HEK293 (cell line): ENCODE measurements around the gene EXOC7.

Experiments used
- CTCF ChIA-PET: fragments of 350-600 bp; formaldehyde crosslinking; extraction: SDS; loops from one replicate; lab custom pipeline; 2021; ENCODE audit warnings: antibody characterized with exemption; lab: Yijun Ruan, JAX
- POLR2A ChIA-PET: fragments of 300-600 bp; formaldehyde crosslinking; extraction: SDS; loops from one replicate; lab custom pipeline; 2020; ENCODE audit warnings: antibody characterized with exemption, inconsistent platforms; lab: Yijun Ruan, JAX
- H3K27ac ChIP-seq: fragments of 200-500 bp; sonication (Bioruptor generic); 2 replicates; pipeline ENCODE4 v1.5.1; 2014; ENCODE audit warnings: low read depth, low read length, control low read depth, inconsistent platforms; ENCODE audit errors: extremely low read depth
- H3K36me3 ChIP-seq, 2 experiments: fragments of 200-500 bp in 1 of 2; sonication (Bioruptor generic) in 1 of 2; 1 replicate in 1 of 2; 2 replicates in 1 of 2; pipeline ENCODE4 v1.5.1; 2014 to 2017; ENCODE audit warnings: inconsistent platforms in 2 of 2, low read length in 2 of 2; ENCODE audit not compliant: control insufficient read depth in 2 of 2, insufficient read depth in 1 of 2
- H3K4me1 ChIP-seq: fragments of 200-500 bp; sonication (Bioruptor generic); 2 replicates; pipeline ENCODE4 v1.5.1; 2014; ENCODE audit warnings: mild to moderate bottlenecking, low read length, inconsistent platforms; ENCODE audit not compliant: control insufficient read depth, insufficient read depth
- H3K4me3 ChIP-seq: 2 replicates; pipeline ENCODE4 v1.5.1; 2011; ENCODE audit warnings: low read depth, mild to moderate bottlenecking, control low read depth, low read length, moderate library complexity
- H3K9me3 ChIP-seq: fragments of 200-500 bp; sonication (Bioruptor generic); 2 replicates; pipeline ENCODE4 v1.5.1; 2014; ENCODE audit warnings: low read depth, low read length, inconsistent platforms; ENCODE audit not compliant: control insufficient read depth, insufficient read depth
- GLIS2 ChIP-seq: fragments of 450-650 bp; formaldehyde crosslinking; IDR thresholded peaks from 2 replicates; pipeline ENCODE4 v1.5.1; 2016; ENCODE audit warnings: missing biosample characterization, missing genetic modification characterization
- OSR2 ChIP-seq: fragments of 450-650 bp; formaldehyde crosslinking; IDR thresholded peaks from 2 replicates; pipeline ENCODE4 v1.5.1; 2016; ENCODE audit warnings: missing biosample characterization, missing genetic modification characterization
- SALL2 ChIP-seq: fragments of 450-650 bp; formaldehyde crosslinking; IDR thresholded peaks from 2 replicates; pipeline ENCODE4 v1.5.0; 2017; ENCODE audit warnings: missing biosample characterization, mild to moderate bottlenecking, missing genetic modification characterization, borderline replicate concordance
- ZFP3 ChIP-seq: fragments of 450-650 bp; formaldehyde crosslinking; IDR thresholded peaks from 2 replicates; pipeline ENCODE4 v1.5.1; 2016; ENCODE audit warnings: low read depth, missing biosample characterization, missing genetic modification characterization
- ZNF174 ChIP-seq: fragments of 450-650 bp; formaldehyde crosslinking; IDR thresholded peaks from 2 replicates; pipeline ENCODE4 v1.5.0; 2017; ENCODE audit warnings: missing biosample characterization, mild to moderate bottlenecking, missing genetic modification characterization
- ZNF223 ChIP-seq: fragments of 450-650 bp; formaldehyde crosslinking; IDR thresholded peaks from 2 replicates; pipeline ENCODE4 v1.5.1; 2016; ENCODE audit warnings: missing biosample characterization, missing genetic modification characterization
- ZNF23 ChIP-seq: fragments of 450-650 bp; formaldehyde crosslinking; IDR thresholded peaks from 2 replicates; pipeline ENCODE4 v1.5.1; 2016; ENCODE audit warnings: missing biosample characterization, missing genetic modification characterization, borderline replicate concordance
- ZNF311 ChIP-seq: fragments of 450-650 bp; formaldehyde crosslinking; IDR thresholded peaks from 2 replicates; pipeline ENCODE4 v1.5.1; 2017; ENCODE audit warnings: missing biosample characterization, missing genetic modification characterization, borderline replicate concordance
- ZNF341 ChIP-seq: fragments of 450-650 bp; formaldehyde crosslinking; IDR thresholded peaks from 2 replicates; pipeline ENCODE4; 2016; ENCODE audit warnings: low read depth, missing biosample characterization, missing genetic modification characterization
- ZNF350 ChIP-seq: fragments of 450-650 bp; formaldehyde crosslinking; IDR thresholded peaks from 2 replicates; pipeline ENCODE4 v1.5.0; 2017; ENCODE audit warnings: missing biosample characterization, mild to moderate bottlenecking, missing genetic modification characterization
- ZNF521 ChIP-seq: fragments of 450-650 bp; formaldehyde crosslinking; IDR thresholded peaks from 2 replicates; pipeline ENCODE4 v1.5.1; 2017; ENCODE audit warnings: missing biosample characterization, mild to moderate bottlenecking, missing genetic modification characterization
- ZNF530 ChIP-seq: fragments of 450-650 bp; formaldehyde crosslinking; IDR thresholded peaks from 2 replicates; pipeline ENCODE4 v1.5.1; 2016; ENCODE audit warnings: low read depth, missing biosample characterization, missing genetic modification characterization
- ZNF548 ChIP-seq: fragments of 450-650 bp; formaldehyde crosslinking; IDR thresholded peaks from 2 replicates; pipeline ENCODE4 v1.5.1; 2016; ENCODE audit warnings: missing biosample characterization, missing genetic modification characterization
- ZNF555 ChIP-seq: fragments of 450-650 bp; formaldehyde crosslinking; conservative IDR thresholded peaks from 2 replicates; pipeline ENCODE4 v1.5.1; 2017; ENCODE audit warnings: missing biosample characterization, mild to moderate bottlenecking, missing genetic modification characterization, inconsistent platforms
- ZNF600 ChIP-seq: fragments of 450-650 bp; formaldehyde crosslinking; IDR thresholded peaks from 2 replicates; pipeline ENCODE4 v1.5.1; 2016; ENCODE audit warnings: missing biosample characterization, missing genetic modification characterization
- ZNF610 ChIP-seq: fragments of 450-650 bp; formaldehyde crosslinking; IDR thresholded peaks from 2 replicates; pipeline ENCODE4 v1.5.1; 2016; ENCODE audit warnings: missing biosample characterization, missing genetic modification characterization, borderline replicate concordance
- ZNF624 ChIP-seq: fragments of 450-650 bp; formaldehyde crosslinking; IDR thresholded peaks from 2 replicates; pipeline ENCODE4 v1.5.1; 2017; ENCODE audit warnings: missing biosample characterization, missing genetic modification characterization
- ZNF660 ChIP-seq: fragments of 450-650 bp; IDR thresholded peaks from 2 replicates; pipeline ENCODE4 v1.5.1; 2018; ENCODE audit warnings: missing biosample characterization, mild to moderate bottlenecking, missing genetic modification characterization
- ZNF768 ChIP-seq: fragments of 450-650 bp; formaldehyde crosslinking; IDR thresholded peaks from 2 replicates; pipeline ENCODE4 v1.5.1; 2018; ENCODE audit warnings: missing biosample characterization, mild to moderate bottlenecking, missing genetic modification characterization
- ZSCAN30 ChIP-seq: fragments of 450-650 bp; IDR thresholded peaks from 2 replicates; pipeline ENCODE4 v1.5.1; 2018; ENCODE audit warnings: missing biosample characterization, mild to moderate bottlenecking, missing genetic modification characterization, moderate library complexity
- TF ChIP-seq, protein P1 (sequence below): fragments of 450-650 bp; formaldehyde crosslinking; IDR thresholded peaks from 2 replicates; pipeline ENCODE4 v1.5.1; 2017; ENCODE audit warnings: missing biosample characterization, missing genetic modification characterization
- TF ChIP-seq, protein P2 (sequence below): fragments of 450-650 bp; formaldehyde crosslinking; IDR thresholded peaks from 2 replicates; pipeline ENCODE4 v1.5.1; 2016; ENCODE audit warnings: missing biosample characterization, missing genetic modification characterization
- TF ChIP-seq, protein P3 (sequence below): fragments of 450-650 bp; formaldehyde crosslinking; IDR thresholded peaks from 2 replicates; pipeline ENCODE4 v1.5.1; 2017; ENCODE audit warnings: missing biosample characterization, missing genetic modification characterization

EXOC7 gene

DNA sequence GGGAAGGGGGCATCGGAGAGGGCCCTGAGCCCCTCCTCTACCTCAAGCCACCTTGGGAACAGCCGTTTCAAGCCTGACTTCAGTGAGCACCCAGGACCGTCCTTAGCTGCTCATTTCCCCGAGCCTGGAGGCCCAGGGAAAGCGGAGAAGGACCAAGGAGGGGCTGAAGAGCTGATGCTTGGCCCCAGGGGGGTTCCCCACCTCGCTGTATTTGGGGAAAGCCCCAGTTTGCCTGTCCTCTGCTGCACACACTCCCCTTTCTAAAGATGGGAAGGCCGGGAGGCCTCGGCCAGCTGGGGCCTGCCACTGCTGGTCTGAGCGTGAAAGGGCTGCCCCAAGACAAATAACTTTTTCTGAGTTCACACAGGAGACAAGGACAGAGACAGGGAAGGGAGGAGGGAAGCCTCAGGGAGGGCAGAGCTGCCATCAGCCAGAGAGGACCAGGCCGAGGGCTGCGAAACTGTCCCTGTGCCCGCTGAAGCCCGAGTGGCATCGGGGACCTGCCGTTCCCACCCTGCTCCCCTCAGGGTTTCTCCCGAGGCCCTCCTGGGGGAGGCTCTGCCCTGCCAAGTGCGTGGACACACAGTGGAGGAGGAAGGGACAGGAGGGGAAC lies 13.0 kb downstream of the EXOC7 start:
- H3K4me3 ChIP-seq, result no peak overlapping the region
- TF ChIP-seq ZNF555 (no peak), ZNF521 (tag by site-specific recombination) (no peak), SALL2 (tag by site-specific recombination) (no peak), ZNF610 (no peak), ZNF530 (tag by site-specific recombination) (no peak), ZNF548 (tag by site-specific recombination) (no peak), ZNF311 (tag by site-specific recombination) (no peak), ZNF350 (no peak), ZSCAN30 (tag by site-specific recombination) (no peak), ZNF660 (tag by site-specific recombination) (no peak), OSR2 (tag by site-specific recombination) (no peak)
- TF ChIP-seq, protein P1, sequence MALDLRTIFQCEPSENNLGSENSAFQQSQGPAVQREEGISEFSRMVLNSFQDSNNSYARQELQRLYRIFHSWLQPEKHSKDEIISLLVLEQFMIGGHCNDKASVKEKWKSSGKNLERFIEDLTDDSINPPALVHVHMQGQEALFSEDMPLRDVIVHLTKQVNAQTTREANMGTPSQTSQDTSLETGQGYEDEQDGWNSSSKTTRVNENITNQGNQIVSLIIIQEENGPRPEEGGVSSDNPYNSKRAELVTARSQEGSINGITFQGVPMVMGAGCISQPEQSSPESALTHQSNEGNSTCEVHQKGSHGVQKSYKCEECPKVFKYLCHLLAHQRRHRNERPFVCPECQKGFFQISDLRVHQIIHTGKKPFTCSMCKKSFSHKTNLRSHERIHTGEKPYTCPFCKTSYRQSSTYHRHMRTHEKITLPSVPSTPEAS (tag by site-specific recombination), result no peak
- TF ChIP-seq, protein P2, sequence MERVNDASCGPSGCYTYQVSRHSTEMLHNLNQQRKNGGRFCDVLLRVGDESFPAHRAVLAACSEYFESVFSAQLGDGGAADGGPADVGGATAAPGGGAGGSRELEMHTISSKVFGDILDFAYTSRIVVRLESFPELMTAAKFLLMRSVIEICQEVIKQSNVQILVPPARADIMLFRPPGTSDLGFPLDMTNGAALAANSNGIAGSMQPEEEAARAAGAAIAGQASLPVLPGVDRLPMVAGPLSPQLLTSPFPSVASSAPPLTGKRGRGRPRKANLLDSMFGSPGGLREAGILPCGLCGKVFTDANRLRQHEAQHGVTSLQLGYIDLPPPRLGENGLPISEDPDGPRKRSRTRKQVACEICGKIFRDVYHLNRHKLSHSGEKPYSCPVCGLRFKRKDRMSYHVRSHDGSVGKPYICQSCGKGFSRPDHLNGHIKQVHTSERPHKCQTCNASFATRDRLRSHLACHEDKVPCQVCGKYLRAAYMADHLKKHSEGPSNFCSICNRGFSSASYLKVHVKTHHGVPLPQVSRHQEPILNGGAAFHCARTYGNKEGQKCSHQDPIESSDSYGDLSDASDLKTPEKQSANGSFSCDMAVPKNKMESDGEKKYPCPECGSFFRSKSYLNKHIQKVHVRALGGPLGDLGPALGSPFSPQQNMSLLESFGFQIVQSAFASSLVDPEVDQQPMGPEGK (tag by site-specific recombination), result no peak
- CTCF ChIA-PET, result interaction anchor here (0.6 to 2.1 kb wide), 2 partner anchors 76 to 204 kb away, joined by 4 to 7 read pairs; no protein-coding TSS in a partner anchor
- H3K4me1 ChIP-seq, result no peaks in the 10 kb centered on the region
- POLR2A ChIA-PET, result interaction anchor here (0.6 kb wide), 1 partner anchor 31 kb away, joined by 6 read pairs; no protein-coding TSS in a partner anchor
- no peaks in the 10 kb centered on the region for H3K9me3 ChIP-seq
- no peak overlapping the region for H3K27ac ChIP-seq
- H3K36me3 ChIP-seq, result peaks cover 13 to 95% of the 10 kb centered on the region in 2 experiments

DNA sequence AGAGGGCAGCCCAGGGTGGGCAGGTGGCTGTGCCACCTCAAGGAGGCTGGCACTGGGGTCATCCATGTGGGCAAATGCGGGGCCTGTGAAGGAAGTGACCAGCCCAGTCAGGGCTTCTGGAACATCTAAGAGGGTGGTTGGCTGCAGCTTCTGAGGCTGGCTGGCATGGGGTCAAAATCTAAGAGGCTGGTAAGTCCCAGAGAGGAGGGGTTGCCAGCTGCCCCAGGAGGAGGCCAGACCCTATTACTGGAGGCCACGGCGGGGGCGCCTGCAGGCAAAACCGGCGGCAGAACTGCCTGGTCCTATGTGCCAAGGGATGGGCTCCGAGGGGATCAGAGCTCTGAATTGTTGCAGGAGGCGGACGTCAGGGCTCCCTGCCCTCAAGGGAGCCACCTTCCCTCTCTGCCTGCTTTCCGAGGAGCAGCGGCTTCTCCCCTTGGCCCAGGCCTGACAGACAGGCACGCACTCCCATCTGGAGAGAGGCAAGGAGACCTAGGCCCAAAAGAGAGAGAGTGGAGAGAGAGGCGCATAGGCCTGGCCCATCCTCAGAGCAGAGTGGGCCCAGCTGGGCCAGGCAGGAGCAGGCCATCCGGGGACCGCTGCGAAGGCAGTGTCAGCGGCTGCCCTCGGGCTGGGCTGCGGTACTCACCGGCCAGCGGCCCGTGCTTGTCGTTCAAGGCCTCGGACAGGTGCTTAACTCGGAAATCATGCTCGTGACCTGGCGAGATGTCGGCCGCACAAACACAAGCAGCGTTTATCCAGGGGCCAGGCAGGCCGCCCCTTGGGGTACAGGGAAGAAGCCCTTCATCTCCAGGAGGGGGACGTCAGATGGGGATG lies 13.7 kb downstream of the EXOC7 start:
- ChIA-PET CTCF (interaction anchor here (0.6 to 2.1 kb wide), 3 partner anchors 9 to 456 kb away, joined by 3 to 7 read pairs (median 3); partner anchors contain the start of gene SMIM5), POLR2A (interaction anchor here (1.4 kb wide), 1 partner anchor 12 kb away, joined by 3 read pairs; no protein-coding TSS in a partner anchor)
- Histone ChIP-seq H3K27ac (no peak overlapping the region), H3K4me1 (no peaks in the 10 kb centered on the region), H3K9me3 (no peaks in the 10 kb centered on the region)
- TF ChIP-seq ZNF600 (tag by site-specific recombination), result no peak
- no peak for TF ChIP-seq ZNF223 (tag by site-specific recombination)
- TF ChIP-seq ZNF341 (tag by site-specific recombination), result no peak
- no peak for TF ChIP-seq ZSCAN30 (tag by site-specific recombination)
- TF ChIP-seq, protein P3, sequence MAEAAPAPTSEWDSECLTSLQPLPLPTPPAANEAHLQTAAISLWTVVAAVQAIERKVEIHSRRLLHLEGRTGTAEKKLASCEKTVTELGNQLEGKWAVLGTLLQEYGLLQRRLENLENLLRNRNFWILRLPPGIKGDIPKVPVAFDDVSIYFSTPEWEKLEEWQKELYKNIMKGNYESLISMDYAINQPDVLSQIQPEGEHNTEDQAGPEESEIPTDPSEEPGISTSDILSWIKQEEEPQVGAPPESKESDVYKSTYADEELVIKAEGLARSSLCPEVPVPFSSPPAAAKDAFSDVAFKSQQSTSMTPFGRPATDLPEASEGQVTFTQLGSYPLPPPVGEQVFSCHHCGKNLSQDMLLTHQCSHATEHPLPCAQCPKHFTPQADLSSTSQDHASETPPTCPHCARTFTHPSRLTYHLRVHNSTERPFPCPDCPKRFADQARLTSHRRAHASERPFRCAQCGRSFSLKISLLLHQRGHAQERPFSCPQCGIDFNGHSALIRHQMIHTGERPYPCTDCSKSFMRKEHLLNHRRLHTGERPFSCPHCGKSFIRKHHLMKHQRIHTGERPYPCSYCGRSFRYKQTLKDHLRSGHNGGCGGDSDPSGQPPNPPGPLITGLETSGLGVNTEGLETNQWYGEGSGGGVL, result no peak
- no peak for TF ChIP-seq ZNF624 (tag by site-specific recombination)
- TF ChIP-seq GLIS2 (tag by site-specific recombination), result no peak
- no peak for TF ChIP-seq ZNF660 (tag by site-specific recombination)
- no peak for TF ChIP-seq ZNF23 (tag by site-specific recombination)
- TF ChIP-seq ZNF174, result no peak
- TF ChIP-seq ZFP3 (tag by site-specific recombination), result no peak
- no peak for TF ChIP-seq ZNF768
- TF ChIP-seq, all 188 proteins: peak for 0
- Histone ChIP-seq H3K4me3 (no peak overlapping the region), H3K36me3 (peaks cover 10 to 98% of the 10 kb centered on the region in 2 experiments; a peak in 2 of 3 replicates)
